ENCODE data around the gene KLF1.

Gene KLF1

DNA sequence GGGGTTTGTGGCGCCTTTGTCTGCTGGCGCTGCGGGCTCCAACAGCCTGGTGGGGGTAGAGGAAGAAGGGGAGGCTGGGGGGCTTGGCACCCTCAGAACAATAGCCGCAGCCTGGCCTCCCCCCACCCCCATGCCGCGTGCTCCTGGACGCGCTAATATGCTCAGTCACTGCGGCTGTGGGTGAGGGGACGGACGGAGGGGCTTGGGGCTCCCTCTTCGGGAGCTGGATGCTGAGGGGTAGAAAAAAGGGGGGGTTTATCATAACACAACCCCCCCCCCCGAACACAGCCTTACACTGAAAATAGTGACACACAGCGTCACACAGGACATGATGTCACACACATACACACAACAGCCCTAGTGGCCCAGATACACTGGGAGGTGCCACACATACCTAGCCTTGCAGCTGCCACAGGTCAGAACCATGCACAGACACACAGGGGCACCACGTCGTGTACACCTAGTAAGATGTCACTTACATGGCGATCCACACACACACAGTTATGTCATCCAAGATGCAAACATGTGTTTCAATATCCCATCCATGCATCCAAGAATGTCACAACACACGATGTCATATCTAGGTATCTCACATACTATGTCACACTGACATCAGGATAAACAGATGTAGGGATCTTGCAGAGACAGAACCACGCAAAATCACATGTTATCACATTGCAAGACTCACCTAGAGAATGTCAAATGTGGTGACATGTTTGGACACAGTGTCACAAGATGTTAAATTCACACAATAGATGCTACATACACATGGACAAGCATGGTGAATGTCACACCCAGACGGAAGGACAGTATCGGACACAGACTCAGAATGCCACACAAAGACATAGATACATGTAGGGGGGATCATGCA lies 47.9 kb downstream of the KLF1 start:
- H3K27ac Mint-ChIP-seq: no peak overlapping the region
- H3K4me1 Mint-ChIP-seq: peaks cover 45% of the 10 kb centered on the region
- ATAC-seq (peak; percentile 66), DNase-seq (ENCODE audit: low spot score in 2 of 2) (no peak)
- H3K9me3 Mint-ChIP-seq: no peaks in the 10 kb centered on the region
- H3K36me3 Mint-ChIP-seq: no peaks in the 10 kb centered on the region
- peak overlapping the region; percentile 62 for H3K4me3 Mint-ChIP-seq

DNA sequence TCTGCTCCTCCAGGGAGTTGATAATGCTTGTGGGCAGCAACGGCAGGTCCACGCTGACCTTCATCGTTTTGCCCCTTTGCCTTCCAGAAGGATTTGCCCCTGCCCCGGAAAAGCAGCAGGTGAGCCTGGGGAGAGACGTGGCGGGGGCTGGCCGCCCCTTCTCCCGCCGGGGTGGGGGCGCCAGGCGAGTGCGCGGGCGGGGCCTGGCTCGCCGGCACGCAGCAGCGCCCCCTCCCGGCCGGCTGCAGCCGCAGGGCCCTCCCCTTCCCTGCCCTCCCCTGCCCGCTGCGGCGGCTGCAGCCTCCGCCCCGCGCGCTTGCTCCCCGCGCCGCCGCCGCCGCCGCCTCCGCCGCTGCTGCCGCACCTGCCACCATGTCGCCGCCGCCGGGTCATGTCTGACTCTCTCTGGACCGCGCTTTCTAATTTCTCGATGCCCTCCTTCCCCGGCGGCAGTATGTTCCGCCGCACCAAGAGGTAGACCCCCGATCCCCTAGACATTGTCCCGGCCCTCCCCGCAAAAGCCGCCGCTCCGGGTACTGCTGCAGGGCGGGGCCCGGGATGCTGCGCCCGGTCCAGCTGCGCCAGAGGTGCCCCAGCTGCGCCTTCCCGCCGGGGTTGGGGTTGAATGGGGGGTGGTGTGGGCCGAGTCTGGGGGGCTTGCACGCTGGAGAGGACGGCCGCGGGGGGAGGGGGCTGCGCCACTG lies 48.7 kb downstream of the KLF1 start, which contains the start of gene MAST1:
TSS of gene MAST1 (plus strand) at position 334 of the 704 bp plus-strand sequence. CDS start at position 392, 58 bp downstream.
- Mint-ChIP-seq H3K9me3 (no peaks in the 10 kb centered on the region), H3K36me3 (no peaks in the 10 kb centered on the region), H3K4me1 (peaks cover 47% of the 10 kb centered on the region), H3K4me3 (peak within 1 kb of the TSS; percentile 62), H3K27ac (no peak within 1 kb of the TSS)
- ATAC-seq: peak; percentile 80
- DNase-seq (ENCODE audit: low spot score in 2 of 2): peak; percentile 56 to 68

DNA sequence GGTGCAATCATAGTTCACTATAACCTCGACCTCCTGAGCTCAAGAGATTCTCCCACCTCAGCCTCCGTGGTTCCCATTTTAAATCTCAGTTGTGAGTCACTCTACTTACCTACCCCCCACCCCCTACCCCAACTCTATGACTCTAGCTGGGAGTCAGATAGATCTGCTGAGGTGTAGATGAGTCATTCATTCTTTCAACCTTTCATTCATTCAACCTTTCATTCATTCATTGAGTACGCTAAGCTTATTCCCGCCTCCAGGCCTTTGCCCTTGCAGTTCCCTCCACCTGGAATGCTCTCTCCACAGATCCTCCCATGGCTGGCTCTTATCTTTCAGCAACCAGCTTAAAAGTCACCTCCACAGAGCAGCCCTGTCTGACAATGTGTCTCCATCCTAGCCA lies 49.8 kb downstream of the KLF1 start:
- Mint-ChIP-seq H3K4me1 (peaks cover 58% of the 10 kb centered on the region), H3K4me3 (peak overlapping the region; percentile 62), H3K36me3 (no peaks in the 10 kb centered on the region), H3K27ac (no peak overlapping the region), H3K9me3 (no peaks in the 10 kb centered on the region)
- ATAC-seq: no peak
- no peak for DNase-seq (ENCODE audit: low spot score in 2 of 2)

DNA sequence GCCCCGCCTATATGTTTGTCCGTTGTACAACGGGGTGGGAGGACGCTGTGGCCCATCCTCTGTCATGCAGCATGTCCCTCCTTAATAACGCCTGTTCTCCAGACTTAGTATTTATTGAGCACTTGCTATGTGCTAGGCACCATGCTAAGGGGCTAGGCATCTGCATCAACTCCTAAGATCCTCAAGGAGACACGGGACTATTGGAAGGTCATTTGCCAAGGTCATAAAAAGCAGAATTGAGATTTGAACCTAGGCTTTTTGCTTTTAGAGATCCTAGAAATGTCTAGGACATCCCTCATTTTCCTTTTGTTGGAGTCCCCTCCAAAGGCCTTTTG lies 50.5 kb downstream of the KLF1 start:
- Mint-ChIP-seq H3K36me3 (no peaks in the 10 kb centered on the region), H3K9me3 (no peaks in the 10 kb centered on the region), H3K4me3 (no peak overlapping the region), H3K27ac (no peak overlapping the region), H3K4me1 (peaks cover 61% of the 10 kb centered on the region)
- ATAC-seq (no peak), DNase-seq (ENCODE audit: low spot score in 2 of 2) (no peak)

DNA sequence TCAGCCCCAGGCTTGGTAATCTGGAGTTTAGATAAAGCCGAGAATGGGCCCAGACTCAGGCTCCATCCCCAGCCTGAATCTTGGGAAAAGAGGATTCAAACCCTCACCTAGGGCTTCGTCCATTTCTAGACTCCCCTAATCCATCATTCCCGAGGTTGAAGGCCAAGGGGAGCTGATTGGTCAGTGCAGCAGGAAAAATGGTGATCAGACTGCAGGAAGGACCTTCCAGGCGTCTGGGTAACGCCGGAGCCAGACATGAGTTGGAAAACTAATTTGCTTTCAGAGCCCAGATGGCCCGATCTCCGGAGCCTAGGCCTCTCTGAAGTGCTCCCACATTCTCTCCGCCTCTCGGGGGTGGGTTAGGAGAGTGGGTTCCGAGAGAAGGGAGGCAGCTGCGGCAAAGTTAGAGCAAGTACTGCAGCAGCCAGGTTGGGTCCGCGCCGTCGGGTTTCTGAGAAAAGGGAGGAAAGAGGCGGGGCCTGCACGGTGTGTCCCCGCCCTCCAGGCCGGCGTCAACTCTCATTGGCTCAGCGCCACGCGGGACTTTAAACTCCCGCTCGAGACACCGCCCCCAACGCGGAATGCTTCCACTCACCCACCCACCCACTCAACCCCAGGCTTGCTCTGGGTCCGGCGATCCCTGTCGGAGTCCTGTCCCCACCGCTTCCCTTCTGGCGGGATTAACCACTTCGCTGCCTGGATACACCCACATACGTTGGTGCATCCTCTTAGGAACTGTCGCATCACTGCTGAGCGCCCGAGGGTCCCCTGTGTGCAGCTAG lies 51.8 kb downstream of the KLF1 start:
- Mint-ChIP-seq H3K9me3 (no peaks in the 10 kb centered on the region), H3K36me3 (no peaks in the 10 kb centered on the region), H3K27ac (peak overlapping the region; percentile 6), H3K4me3 (peak overlapping the region; percentile 66), H3K4me1 (peaks cover 48% of the 10 kb centered on the region)
- DNase-seq (ENCODE audit: low spot score in 2 of 2) (peak in 1 of 2 donors; percentile 52), ATAC-seq (no peak)

DNA sequence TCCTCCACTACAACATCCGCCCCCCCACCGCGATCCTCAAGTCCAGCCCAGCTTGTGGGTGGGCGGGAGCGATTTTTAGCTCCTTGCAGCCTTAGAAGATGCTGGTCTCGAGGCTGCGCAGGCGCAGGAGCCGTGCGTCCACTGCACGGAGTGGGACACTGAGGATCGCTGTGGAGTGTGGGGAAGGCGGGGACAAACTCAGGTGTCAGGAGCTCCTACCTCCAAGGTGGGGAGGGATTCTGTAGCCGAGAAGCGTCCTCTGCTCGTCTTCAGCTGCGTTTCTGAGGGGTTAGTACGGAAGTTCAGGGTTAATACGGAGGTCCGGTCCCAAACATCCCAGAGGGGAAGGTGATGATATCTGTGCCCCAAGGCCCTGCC lies 52.4 kb downstream of the KLF1 start, which contains the start of gene RTBDN:
TSS of gene RTBDN (minus strand) at position 14 of the 378 bp plus-strand sequence. CDS start 4,600 bp downstream, outside the sequence.
- DNase-seq (ENCODE audit: low spot score in 2 of 2) (no peak), ATAC-seq (no peak)
- Mint-ChIP-seq H3K36me3 (no peaks in the 10 kb centered on the region), H3K27ac (peak within 1 kb of the TSS; percentile 6), H3K4me1 (peaks cover 43% of the 10 kb centered on the region), H3K9me3 (no peaks in the 10 kb centered on the region), H3K4me3 (peak within 1 kb of the TSS; percentile 66)
